Type B pancreatic cell (in vitro differentiated cells): Measurements from ENCODE around the gene ZNF253. TPM values are rescaled to one million over a fixed set of nuclear protein-coding genes. Genes with fewer than 3 reads are reported as not detected.
"Not testable (repeated sequence)": the region's sequence is repeated elsewhere in the genome, so short reads cannot be mapped to it uniquely, and the experiment has no call there.

Source experiments
- DNase-seq: peaks from one replicate; pipeline ENCODE4 v3.0.0; 2021; ENCODE audit warnings: mixed read lengths; ENCODE audit not compliant: unreplicated experiment; ENCODE audit errors: extremely low spot score
- H3K27ac Mint-ChIP-seq: 2 replicates; pipeline ENCODE4 v1.8.0; 2021; ENCODE audit warnings: mild to moderate bottlenecking, mixed read lengths
- H3K27me3 Mint-ChIP-seq: 2 replicates; pipeline ENCODE4 v1.8.0; 2021; ENCODE audit warnings: mixed read lengths
- H3K36me3 Mint-ChIP-seq: 2 replicates; pipeline ENCODE4 v1.8.0; 2021; ENCODE audit warnings: mixed read lengths
- H3K4me1 Mint-ChIP-seq: one replicate; pipeline ENCODE4 v1.8.0; 2021; ENCODE audit warnings: mixed read lengths; ENCODE audit not compliant: unreplicated experiment
- H3K4me3 Mint-ChIP-seq: 2 replicates; pipeline ENCODE4 v1.8.0; 2021; ENCODE audit warnings: mild to moderate bottlenecking, mixed read lengths
- H3K9me3 Mint-ChIP-seq: 2 replicates; pipeline ENCODE4 v1.8.0; 2021; ENCODE audit warnings: mixed read lengths
- long read RNA-seq: library from polyadenylated mRNA; unstranded; transcript quantifications from one replicate; pipeline ENCODE4 v2.0.0, GENCODE V29; 2020
- total RNA-seq: library from RNA; stranded (reverse); gene quantifications from 2 replicates; pipeline ENCODE4 v1.2.1, GENCODE V29; 2021; ENCODE audit warnings: low replicate concordance
- TF ChIP-seq, protein P1 (sequence below): fragments of 200-600 bp; sonication (generic); conservative IDR thresholded peaks from 2 replicates; pipeline ENCODE4 v1.5.0; 2021; ENCODE audit warnings: antibody characterized with exemption, mild to moderate bottlenecking

Gene ZNF253
- 22.6 and 36.6 TPM in 2 replicates for total RNA-seq
- long read RNA-seq, transcript ZNF253-203 (4 exons, 3,519 nt), result major isoform, 37 of 52 reads
- long read RNA-seq, partial matches to known transcripts, result 1 of 52 reads
- long read RNA-seq, other reads (novel, unspliced or antisense), result 7 of 52 reads

DNA sequence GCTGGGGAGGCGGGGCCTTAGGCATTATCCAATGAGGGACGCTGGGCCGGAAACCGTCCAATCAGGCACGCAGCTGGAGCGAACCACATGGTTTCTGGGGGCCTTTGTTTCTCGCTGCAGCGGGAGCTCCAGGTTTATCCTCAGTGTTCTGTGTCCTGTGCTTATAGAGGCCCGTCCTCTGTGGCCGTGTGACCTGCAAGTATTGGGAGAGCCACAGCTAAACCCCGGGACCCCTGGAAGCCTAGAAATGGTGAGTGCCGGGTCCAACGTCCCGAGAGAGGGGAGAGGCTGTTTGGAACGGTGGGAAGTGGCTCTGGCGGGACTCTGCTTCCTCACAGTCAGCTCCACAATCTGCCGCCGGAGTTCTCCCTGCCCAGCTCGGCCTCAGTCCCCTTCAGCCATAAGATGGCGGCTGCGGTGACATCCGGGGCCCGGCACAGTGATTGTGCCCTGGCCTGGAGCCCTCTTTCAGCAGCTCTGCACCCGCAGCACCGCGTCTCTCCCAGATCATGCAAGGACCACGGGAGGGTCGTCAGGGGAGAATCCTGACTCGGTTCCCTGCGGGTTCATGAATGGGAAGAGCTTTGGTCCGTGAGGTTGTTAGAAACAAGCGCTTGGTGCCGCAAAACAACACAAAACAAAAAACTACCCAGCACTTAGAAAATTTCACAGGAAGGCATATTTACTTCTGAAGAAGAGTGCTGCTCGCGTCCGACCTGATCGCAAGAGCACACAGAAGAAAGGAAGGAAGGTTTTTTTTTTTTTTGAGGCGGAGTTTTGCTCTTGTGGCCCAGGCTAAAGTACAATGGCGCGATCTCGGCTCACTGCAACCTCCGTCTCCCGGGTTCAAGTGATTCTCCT is at the start of gene ZNF253:
TSS of gene ZNF253 (plus strand) at position 133 of the 861 bp plus-strand sequence. CDS start at position 248, 115 bp downstream.
- peak within 1 kb of the TSS; percentile 100 for H3K4me3 Mint-ChIP-seq
- DNase-seq, result peak; percentile 96
- H3K9me3 Mint-ChIP-seq, result peaks cover 4% of the 10 kb centered on the region
- H3K27me3 Mint-ChIP-seq, result no peaks in the 10 kb centered on the region
- TF ChIP-seq, protein P1, sequence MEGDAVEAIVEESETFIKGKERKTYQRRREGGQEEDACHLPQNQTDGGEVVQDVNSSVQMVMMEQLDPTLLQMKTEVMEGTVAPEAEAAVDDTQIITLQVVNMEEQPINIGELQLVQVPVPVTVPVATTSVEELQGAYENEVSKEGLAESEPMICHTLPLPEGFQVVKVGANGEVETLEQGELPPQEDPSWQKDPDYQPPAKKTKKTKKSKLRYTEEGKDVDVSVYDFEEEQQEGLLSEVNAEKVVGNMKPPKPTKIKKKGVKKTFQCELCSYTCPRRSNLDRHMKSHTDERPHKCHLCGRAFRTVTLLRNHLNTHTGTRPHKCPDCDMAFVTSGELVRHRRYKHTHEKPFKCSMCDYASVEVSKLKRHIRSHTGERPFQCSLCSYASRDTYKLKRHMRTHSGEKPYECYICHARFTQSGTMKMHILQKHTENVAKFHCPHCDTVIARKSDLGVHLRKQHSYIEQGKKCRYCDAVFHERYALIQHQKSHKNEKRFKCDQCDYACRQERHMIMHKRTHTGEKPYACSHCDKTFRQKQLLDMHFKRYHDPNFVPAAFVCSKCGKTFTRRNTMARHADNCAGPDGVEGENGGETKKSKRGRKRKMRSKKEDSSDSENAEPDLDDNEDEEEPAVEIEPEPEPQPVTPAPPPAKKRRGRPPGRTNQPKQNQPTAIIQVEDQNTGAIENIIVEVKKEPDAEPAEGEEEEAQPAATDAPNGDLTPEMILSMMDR, result no peak
- H3K4me1 Mint-ChIP-seq, result peaks cover 7% of the 10 kb centered on the region
- peak within 1 kb of the TSS; percentile 100 for H3K27ac Mint-ChIP-seq
- H3K36me3 Mint-ChIP-seq, result peaks cover 34% of the 10 kb centered on the region

DNA sequence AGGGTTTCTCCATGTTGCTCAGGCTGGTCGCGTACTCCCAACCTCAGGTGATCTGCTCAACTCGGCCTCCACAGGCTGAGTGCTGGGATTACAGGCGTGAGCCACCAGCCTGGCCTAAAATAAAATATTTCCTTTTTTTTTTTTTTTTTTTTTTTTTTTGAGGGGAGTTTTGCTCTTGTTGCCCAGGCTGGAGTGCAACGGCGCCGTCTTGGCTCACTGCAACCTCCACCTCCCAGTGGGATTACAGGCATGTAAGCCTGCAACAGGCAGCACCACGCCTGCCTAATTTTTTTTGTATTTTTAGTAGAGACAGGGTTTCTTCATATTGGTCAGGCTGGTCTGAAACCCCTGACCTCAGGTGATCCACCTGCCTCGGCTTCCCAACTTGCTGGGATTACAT is 49.0 kb upstream of the ZNF253 start:
- Mint-ChIP-seq H3K4me3 (no peak overlapping the region), H3K27ac (no peak overlapping the region), H3K36me3 (peaks cover 41% of the 10 kb centered on the region), H3K9me3 (peaks cover 5% of the 10 kb centered on the region), H3K4me1 (no peaks in the 10 kb centered on the region), H3K27me3 (no peaks in the 10 kb centered on the region)
- TF ChIP-seq, protein P1, result no peak
- no peak for DNase-seq

DNA sequence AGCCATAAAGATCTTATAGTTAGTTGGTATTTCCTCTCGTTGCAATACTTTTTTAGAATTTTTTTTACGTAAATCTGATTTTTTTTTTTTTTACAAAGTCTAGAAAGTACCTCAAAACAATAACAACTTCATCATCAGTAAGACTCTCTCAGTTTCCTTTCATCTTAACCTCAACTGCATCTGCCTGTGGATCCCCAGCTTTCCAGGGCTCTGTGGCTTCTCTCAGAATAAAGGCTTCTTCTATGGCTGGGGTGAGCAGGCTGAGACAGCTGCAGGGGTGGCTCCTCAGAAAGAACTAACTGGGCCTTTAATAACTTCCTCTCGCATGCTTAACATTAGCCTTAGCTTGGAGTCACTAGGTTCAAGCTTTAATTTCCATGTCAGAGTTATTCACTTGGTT is 48.3 kb upstream of the ZNF253 start:
- no peak overlapping the region for H3K4me3 Mint-ChIP-seq
- TF ChIP-seq, protein P1, result no peak
- peaks cover 41% of the 10 kb centered on the region for H3K36me3 Mint-ChIP-seq
- H3K4me1 Mint-ChIP-seq, result no peaks in the 10 kb centered on the region
- no peak overlapping the region for H3K27ac Mint-ChIP-seq
- H3K27me3 Mint-ChIP-seq, result no peaks in the 10 kb centered on the region
- H3K9me3 Mint-ChIP-seq, result peaks cover 5% of the 10 kb centered on the region
- DNase-seq, result no peak

DNA sequence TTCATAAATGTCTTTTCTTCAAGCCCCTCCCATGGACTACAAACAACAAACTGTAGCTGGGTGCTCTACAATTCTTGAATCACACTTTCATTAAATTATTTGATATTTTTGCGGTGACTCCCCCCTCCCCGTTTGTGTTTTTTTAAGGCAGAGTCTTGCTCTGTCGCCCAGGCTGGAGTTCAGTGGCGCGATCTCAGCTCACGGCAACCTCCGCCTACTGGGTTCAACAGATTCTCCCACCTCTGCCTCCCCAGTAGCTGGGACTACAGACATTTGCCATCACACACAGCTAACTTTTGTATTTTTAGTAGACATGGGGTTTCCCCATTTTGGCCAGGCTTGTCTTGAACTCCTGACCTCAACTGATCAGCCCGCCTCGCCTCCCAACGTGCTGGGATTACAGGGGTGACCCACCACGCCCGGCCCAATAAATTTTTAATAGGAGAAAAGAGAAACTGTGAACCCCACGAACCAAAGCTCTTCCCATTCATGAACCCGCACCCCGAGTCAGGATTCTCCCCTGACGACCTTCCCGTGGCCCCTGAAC is 44.8 kb upstream of the ZNF253 start:
- H3K27me3 Mint-ChIP-seq, result no peaks in the 10 kb centered on the region
- DNase-seq, result no peak
- H3K4me1 Mint-ChIP-seq, result no peaks in the 10 kb centered on the region
- H3K27ac Mint-ChIP-seq, result peak overlapping the region; percentile 97
- TF ChIP-seq, protein P1, result no peak
- peak overlapping the region; percentile 96 for H3K4me3 Mint-ChIP-seq
- H3K36me3 Mint-ChIP-seq, result peaks cover 25% of the 10 kb centered on the region
- H3K9me3 Mint-ChIP-seq, result peaks cover 7% of the 10 kb centered on the region

DNA sequence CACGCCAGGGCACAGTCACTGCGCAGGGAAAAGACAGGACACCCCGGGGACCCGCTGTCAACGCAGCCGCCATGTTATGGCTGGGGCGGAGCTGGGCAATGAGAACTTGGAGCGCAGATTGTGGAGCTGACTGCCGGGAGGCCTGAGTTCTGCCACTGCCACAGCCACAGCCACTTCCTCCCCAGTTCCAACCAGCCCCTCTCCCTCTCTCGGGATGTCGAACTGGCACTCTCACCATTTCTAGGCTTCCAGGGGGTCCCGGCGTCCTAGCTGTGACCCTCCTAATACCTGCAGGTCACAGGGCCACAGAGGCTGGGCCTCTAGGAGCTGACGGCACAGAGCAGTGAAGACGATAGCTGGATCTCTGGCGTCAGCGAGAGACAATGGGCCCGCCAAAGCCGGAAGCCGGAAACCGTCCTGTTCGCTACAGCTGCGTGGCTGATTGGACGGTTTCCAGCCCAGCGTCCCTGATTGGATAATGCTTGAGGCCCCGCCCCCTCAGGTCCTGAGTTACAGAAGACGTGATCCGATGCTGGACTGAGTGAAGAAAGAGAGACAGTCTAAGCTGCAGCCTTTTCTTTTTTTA is 44.2 kb upstream of the ZNF253 start, which contains the start of gene ZNF506:
TSS of gene ZNF506 (minus strand) at position 385 of the 586 bp plus-strand sequence. CDS start at position 238, 147 bp downstream.
- Mint-ChIP-seq H3K4me3 (peak within 1 kb of the TSS; percentile 96), H3K4me1 (no peaks in the 10 kb centered on the region), H3K9me3 (peaks cover 10% of the 10 kb centered on the region), H3K36me3 (peaks cover 24% of the 10 kb centered on the region), H3K27me3 (no peaks in the 10 kb centered on the region), H3K27ac (peak within 1 kb of the TSS; percentile 97)
- peak; percentile 83 for DNase-seq
- TF ChIP-seq, protein P1, result no peak

DNA sequence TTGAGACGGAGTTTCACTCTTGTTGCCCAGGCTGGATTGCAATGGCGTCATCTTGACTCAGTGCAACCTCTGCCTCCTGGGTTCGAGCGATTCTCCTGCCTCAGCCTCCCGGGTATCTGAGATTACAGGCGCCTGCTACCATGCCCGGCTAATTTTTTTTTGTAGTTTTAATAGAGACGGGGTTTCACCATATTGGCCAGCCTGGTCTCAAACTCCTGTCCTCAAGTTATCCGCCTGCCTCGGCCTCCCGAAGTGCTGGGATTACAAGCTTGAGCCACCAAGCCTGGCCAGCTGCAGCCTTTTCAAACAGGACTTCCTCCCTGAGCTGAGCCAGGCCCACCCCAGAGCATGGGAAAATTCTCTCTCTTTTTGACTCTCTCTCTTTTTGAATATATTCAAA is 43.7 kb upstream of the ZNF253 start:
- Mint-ChIP-seq H3K9me3 (peaks cover 15% of the 10 kb centered on the region), H3K4me3 (peak overlapping the region; percentile 96), H3K27ac (peak overlapping the region; percentile 66), H3K36me3 (peaks cover 23% of the 10 kb centered on the region)
- H3K27me3 Mint-ChIP-seq, DNase-seq, H3K4me1 Mint-ChIP-seq: not testable (repeated sequence)
